ENCODE results near the gene TNFSF10. TPM values are rescaled to one million over a fixed set of nuclear protein-coding genes. Genes with fewer than 3 reads are reported as not detected.

TNFSF10 gene
- polyA plus RNA-seq, 1 of the 3 experiments (the other 2 are of a cell fraction): 0.10 TPM

DNA sequence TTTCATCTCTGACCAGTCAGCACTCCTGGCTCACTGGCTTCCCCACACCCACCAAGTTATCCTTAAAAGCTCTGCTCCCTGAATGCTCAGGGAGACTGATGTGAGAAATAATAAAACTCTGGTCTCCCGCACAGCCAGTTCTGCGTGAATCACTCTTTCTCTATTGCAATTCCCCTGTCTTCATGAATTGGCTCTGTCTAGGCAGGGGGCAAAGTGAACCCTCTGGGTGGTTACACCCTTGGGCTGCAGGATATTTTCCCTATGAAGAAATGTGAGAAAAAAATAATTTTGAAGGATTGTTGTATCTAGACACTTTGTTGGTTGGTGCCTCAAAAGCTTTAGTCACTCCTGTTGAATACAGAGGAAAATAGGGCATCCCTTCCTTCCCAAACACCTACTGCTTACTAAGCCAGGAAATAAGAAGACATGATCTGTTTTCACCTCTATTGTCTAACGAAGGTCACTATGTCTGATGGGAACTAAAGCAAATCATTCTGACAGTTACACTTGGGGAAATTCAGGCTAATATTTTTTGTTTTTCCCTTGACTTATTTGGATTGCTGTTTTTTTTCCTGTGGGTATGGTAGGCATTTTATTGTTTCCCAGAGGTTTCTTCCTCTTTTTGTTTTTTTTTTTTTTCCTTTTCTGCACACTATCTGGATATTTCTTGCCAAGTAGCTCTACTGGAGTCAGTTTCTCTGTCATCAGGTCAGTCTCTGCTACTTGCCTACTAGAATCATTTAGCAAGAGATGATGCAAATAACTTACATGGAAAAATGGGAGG, 15.3 kb upstream of the TNFSF10 start:
- Histone ChIP-seq H3K79me2 (ENCODE audit: insufficient read depth) (no peaks in the 10 kb centered on the region), H3K9me3 (no peaks in the 10 kb centered on the region), H3K27me3 (ENCODE audit: insufficient read depth) (no peaks in the 10 kb centered on the region), H3K4me2 (no peak overlapping the region), H2AFZ (ENCODE audit: low read depth) (no peak overlapping the region), H3F3A (replicated peaks; ENCODE audit: insufficient read depth) (peaks cover 23% of the 10 kb centered on the region), H3K9ac (no peak overlapping the region), H3K36me3 (replicated peaks in 1 of 2; ENCODE audit: control insufficient read depth in 1 of 2, insufficient read depth in 2 of 2, low read length in 1 of 2) (no peaks in the 10 kb centered on the region), H3K27ac (ENCODE audit: low read depth in 2 of 2, low read length in 1 of 2) (no peak overlapping the region), H3K4me3 (ENCODE audit: low read depth in 2 of 2, low read length in 1 of 2) (no peak overlapping the region), H3K4me1 (ENCODE audit: control insufficient read depth in 1 of 2, insufficient read depth in 2 of 2, low read depth in 1 of 2, low read length in 1 of 2) (peaks cover 2 to 16% of the 10 kb centered on the region in 2 experiments; a peak in 3 of 4 replicates), H3K9me2 (no peaks in the 10 kb centered on the region), H4K20me1 (ENCODE audit: insufficient read depth) (no peaks in the 10 kb centered on the region)
- 76% methylated on average over 3 of the region's 3 CpGs for WGBS (ENCODE audit: low lambda C conversion rate)
- ChIA-PET POLR2A (no interaction called here), CTCF (interaction anchor here (0.6 kb wide), 1 partner anchor 79 kb away, joined by 3 read pairs; no protein-coding TSS in a partner anchor)
- TF ChIP-seq REST (IDR thresholded peaks at IDR 0.05; ENCODE audit: low read depth, low read length) (no peak), FOXJ3 (CRISPR knock-in tag; IDR thresholded peaks at IDR 0.05) (no peak), IRF3 (IDR thresholded peaks at IDR 0.05; ENCODE audit: low read depth, low read length) (no peak), YY1 (IDR thresholded peaks at IDR 0.05; ENCODE audit: low read depth) (no peak), RAD21 (IDR thresholded peaks at IDR 0.05; ENCODE audit: low read length) (no peak), FOXM1 (IDR thresholded peaks at IDR 0.05; ENCODE audit: low read depth) (no peak), MAX (IDR thresholded peaks at IDR 0.05; ENCODE audit: low read depth) (no peak), CHD2 (IDR thresholded peaks at IDR 0.05; ENCODE audit: low read length, partially characterized antibody) (no peak), TAF1 (IDR thresholded peaks at IDR 0.05; ENCODE audit: borderline replicate concordance, low read depth, low read length) (no peak)
- TF ChIP-seq, protein P1, sequence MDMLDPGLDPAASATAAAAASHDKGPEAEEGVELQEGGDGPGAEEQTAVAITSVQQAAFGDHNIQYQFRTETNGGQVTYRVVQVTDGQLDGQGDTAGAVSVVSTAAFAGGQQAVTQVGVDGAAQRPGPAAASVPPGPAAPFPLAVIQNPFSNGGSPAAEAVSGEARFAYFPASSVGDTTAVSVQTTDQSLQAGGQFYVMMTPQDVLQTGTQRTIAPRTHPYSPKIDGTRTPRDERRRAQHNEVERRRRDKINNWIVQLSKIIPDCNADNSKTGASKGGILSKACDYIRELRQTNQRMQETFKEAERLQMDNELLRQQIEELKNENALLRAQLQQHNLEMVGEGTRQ (IDR thresholded peaks at IDR 0.05; ENCODE audit: borderline replicate concordance, low read depth, low read length): no peak
- DNase-seq: no peak
